ENCODE data around the gene EEF1A2. TPM values are rescaled to one million over a fixed set of nuclear protein-coding genes. Genes with fewer than 3 reads are reported as not detected.
"Not testable (repeated sequence)": the region's sequence is repeated elsewhere in the genome, so short reads cannot be mapped to it uniquely, and the experiment has no call there.

EEF1A2 gene
- total RNA-seq, 2 experiments from 2014 or later, result 0.26 TPM; not detected in 1

DNA sequence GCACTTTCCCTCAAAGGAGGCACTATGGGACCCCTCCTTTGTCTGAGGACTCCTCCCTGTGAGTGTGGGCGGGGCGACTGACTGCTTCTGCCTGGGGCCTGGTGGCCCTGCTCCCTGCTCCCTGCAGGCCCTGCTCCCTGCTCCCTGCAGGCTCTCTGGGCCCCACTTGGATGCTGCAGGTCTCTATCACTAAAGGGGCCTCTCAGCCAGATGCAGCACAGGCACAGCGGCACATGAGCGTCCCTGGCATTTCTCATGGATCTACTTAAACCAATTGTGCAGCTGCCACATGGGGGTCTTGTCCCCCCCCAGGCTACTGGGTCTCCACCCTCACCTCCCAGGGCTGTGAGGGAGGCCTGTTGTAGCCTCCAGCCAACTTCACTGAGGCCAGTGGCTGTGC lies 7.8 kb downstream of the EEF1A2 start:
- POLR2A ChIA-PET, result no interaction called here
- ATAC-seq (ENCODE audit: low read depth), result no peak
- no peak for DNase-seq
- Mint-ChIP-seq H3K27ac (no peak overlapping the region), H3K9me3 (peaks cover 3% of the 10 kb centered on the region), H3K27me3 (peaks cover 8% of the 10 kb centered on the region), H3K4me3 (no peak overlapping the region), H3K36me3 (no peaks in the 10 kb centered on the region), H3K4me1 (no peaks in the 10 kb centered on the region)

DNA sequence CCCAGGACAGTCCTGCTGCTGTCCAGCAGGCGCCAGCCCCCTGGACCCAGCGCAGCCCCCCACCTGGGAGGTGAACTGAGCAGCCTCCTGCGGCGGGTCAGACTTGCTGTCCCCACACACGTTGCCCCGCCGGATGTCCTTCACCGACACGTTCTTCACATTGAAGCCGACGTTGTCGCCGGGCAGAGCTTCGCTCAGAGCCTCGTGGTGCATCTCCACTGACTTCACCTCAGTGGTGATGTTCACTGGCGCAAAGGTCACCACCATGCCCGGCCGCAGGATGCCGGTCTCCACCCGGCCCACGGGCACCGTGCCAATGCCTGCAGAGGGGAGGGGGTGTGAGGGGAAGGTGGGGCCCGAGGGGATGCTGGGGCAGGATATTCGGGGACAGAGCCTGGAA lies 8.5 kb downstream of the EEF1A2 start:
- ATAC-seq (ENCODE audit: low read depth), result no peak
- H3K36me3 Mint-ChIP-seq, result no peaks in the 10 kb centered on the region
- DNase-seq, result no peak
- H3K9me3 Mint-ChIP-seq, result peaks cover 3% of the 10 kb centered on the region
- POLR2A ChIA-PET, result no interaction called here
- no peak overlapping the region for H3K4me3 Mint-ChIP-seq
- no peak overlapping the region for H3K27ac Mint-ChIP-seq
- no peaks in the 10 kb centered on the region for H3K4me1 Mint-ChIP-seq
- H3K27me3 Mint-ChIP-seq, result peaks cover 7% of the 10 kb centered on the region

DNA sequence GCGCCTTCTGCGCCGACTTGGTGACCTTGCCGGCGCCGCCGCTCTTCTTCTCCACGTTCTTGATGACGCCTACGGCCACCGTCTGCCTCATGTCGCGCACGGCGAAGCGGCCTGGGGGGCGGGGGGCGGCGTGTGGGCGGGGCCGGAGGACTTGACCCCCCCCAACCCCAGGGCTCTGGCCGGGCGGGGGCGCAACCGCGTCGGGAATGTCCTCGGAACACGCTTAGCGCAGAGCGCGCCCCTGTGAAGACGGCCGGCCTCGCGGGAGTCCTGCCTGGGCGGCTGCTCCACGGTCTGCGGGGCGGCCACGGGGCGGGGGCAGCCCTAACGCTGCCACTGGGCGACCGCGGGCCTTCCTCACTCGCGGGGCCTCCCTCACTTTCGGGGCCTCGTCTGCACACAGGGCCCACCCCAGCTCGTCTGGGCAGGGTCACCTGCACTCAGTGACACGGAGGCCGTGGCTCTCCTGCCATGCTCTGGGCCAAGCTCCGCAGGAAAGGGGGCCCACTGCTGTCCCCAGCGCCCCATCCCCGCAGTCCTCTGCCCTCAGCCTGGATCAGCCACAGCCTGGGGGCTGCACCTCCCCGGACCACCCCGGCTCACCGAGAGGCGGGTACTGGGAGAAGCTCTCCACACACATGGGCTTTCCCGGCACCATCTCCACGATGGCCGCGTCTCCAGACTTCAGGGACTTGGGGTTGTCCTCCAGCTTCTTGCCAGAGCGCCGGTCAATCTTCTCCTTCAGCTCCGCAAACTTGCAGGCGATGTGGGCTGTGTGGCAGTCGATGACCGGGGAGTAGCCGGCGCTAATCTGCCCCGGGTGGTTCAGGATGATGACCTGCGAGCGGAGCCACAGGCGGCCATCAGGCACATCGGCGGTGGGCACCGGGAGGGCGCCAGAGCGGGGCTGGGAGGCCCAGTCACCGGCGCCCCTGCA lies 10.3 kb downstream of the EEF1A2 start:
- Mint-ChIP-seq H3K4me1 (no peaks in the 10 kb centered on the region), H3K27ac (no peak overlapping the region), H3K36me3 (no peaks in the 10 kb centered on the region), H3K9me3 (peaks cover 3% of the 10 kb centered on the region), H3K4me3 (no peak overlapping the region), H3K27me3 (peaks cover 11% of the 10 kb centered on the region)
- POLR2A ChIA-PET, result no interaction called here
- no peak for ATAC-seq (ENCODE audit: low read depth)
- DNase-seq, result no peak

DNA sequence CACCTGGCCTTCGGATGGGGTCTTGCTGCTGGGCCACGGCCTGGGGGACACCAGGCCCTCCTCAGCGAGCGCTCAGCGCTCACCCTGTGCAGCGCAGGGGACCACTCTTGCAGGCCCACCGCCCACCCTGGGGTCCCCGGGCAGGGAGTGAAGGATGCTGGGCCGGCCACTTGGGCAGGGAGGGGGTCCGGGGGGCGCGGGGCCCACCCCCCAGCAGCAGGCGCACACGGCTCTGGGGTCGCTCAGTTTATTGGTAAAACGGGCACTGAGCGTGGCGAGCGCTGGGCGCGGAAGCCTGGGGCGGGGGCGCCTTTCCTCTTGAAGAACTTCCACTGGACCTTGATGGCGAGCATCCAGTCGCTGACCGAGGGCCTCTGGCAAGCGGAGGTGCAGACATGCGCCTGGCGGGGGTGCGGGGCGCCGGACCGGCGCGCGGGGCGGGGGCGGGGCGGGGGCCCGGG lies 11.1 kb downstream of the EEF1A2 start:
- POLR2A ChIA-PET, result no interaction called here
- no peak overlapping the region for H3K27ac Mint-ChIP-seq
- peaks cover 3% of the 10 kb centered on the region for H3K9me3 Mint-ChIP-seq
- no peaks in the 10 kb centered on the region for H3K36me3 Mint-ChIP-seq
- peaks cover 2% of the 10 kb centered on the region for H3K4me1 Mint-ChIP-seq
- H3K4me3 Mint-ChIP-seq, result no peak overlapping the region
- H3K27me3 Mint-ChIP-seq, result peaks cover 11% of the 10 kb centered on the region
- DNase-seq (no peak), ATAC-seq (ENCODE audit: low read depth) (no peak)

DNA sequence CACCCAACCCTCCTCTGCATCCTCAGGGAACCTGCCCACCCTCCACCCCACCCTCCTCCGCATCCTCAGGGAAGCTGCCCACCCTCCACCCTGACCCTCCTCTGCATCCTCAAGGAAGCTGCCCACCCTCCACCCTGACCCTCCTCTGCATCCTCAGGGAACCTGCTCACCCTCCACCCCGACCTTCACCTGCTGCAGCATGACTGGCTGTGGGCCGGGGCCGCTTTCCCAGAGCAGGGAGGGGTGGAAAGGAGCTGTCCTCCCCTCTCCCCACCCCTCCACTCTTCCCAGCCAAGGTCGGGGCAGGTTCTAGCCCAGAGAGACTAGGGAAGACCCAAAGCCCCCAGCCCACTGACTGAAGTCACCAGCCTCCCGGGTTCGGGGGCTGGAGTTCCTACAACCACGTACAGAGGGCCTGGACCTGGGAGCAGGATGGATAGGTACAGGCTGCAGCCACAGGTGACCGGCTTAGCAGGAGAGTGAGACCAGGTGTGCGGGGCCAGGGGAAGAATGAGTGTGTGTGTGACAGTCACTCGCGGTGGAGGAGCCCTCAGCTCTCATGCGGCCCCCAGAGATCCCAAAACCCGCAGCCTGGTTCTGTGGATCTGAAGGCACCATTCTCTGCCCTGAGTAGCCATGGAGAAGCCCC lies 11.6 kb downstream of the EEF1A2 start:
- ATAC-seq (ENCODE audit: low read depth) (no peak), DNase-seq (no peak)
- no peak overlapping the region for H3K4me3 Mint-ChIP-seq
- H3K4me1 Mint-ChIP-seq, result peaks cover 2% of the 10 kb centered on the region
- no peaks in the 10 kb centered on the region for H3K36me3 Mint-ChIP-seq
- POLR2A ChIA-PET, result no interaction called here
- H3K27me3 Mint-ChIP-seq, result peaks cover 13% of the 10 kb centered on the region
- H3K9me3 Mint-ChIP-seq, result peaks cover 2% of the 10 kb centered on the region
- H3K27ac Mint-ChIP-seq, result no peak overlapping the region

DNA sequence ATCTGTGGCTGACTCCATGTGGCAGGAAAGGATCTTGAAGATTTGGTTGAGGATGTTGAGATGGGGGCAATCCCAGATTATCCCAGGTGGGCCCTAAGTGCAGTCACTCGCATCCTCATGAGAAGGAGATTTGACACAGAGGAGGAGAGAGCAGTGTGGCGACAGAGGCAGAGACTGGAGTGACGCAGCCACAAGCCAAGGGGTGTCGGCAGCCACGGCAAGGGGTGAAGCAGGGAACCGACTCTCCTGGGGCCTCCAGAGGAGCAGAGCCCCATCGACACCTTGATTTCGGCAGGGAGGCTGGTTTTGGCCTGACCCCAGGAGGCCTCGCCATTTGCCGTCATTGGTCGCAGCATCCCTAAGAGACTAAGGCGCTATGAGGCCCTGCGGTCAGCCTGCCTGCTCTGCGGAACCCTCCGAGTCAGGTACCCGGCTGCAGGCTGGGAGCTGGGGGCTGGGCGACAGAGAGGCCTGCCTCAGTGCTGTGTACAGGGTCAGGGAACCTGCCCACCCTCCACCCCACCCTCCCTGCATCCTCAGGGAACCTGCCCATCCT lies 12.5 kb downstream of the EEF1A2 start:
- ATAC-seq (ENCODE audit: low read depth) (no peak), DNase-seq (no peak)
- no peak overlapping the region for H3K4me3 Mint-ChIP-seq
- no peaks in the 10 kb centered on the region for H3K36me3 Mint-ChIP-seq
- H3K27me3 Mint-ChIP-seq, result peaks cover 15% of the 10 kb centered on the region
- POLR2A ChIA-PET, result no interaction called here
- peaks cover 2% of the 10 kb centered on the region for H3K4me1 Mint-ChIP-seq
- no peaks in the 10 kb centered on the region for H3K9me3 Mint-ChIP-seq
- no peak overlapping the region for H3K27ac Mint-ChIP-seq

DNA sequence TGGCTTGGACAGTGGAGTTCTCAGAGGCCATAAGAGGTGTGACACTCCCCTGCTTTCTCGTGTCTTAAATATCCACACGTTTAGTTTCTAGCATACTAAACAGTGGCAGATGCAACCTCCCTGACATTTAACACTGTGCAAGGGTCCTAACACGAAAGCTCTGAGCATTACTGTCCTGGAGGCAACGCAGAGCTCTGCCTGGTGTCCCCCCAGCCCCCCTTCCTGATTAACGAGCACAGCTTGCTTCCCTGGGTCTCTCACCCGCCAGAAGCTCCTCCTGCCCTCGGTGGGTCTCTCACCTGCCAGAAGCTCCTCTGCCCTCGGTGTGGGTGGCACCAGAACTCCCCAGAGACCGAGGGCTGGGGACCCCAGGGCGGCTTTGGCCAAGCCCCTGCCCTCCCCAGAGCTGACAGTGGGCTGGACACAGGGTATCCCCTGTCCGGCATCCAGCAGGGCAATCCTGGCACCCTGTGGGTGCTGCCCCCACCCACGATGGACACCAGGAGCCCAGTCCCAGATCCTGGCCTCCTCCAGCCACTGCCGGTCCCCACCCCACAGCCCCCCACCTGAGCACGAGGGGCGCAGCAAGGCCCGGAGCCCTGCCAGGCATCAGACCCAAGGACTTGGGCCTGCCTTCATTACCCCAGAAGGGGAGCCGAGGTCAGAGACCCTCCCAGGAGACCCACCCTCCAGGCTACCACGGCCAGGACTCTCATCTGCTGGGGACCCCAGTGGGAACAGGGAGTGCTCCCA lies 14.1 kb downstream of the EEF1A2 start:
- no peak overlapping the region for H3K27ac Mint-ChIP-seq

DNA sequence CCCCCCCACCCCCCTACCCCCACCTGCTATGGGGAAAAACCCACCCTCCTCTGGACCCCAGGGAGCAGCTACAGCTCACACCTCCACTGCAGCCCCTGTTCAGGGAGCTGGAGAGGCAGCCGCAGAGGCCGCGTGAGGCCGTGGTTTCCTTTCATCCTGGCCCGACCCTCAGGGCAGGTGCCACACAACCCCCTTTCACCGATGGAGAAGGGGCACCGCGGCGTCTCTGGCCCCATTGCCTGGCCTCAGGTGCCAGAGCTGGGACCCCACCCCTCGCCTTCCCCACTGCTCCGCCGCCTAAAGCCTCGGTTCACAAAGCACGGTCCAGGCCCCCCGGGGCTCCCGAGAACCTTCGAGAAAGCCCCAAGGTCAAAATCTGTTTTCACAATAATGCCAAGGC lies 14.6 kb downstream of the EEF1A2 start:
- Mint-ChIP-seq H3K27ac (no peak overlapping the region), H3K27me3 (peaks cover 12% of the 10 kb centered on the region), H3K4me3 (no peak overlapping the region), H3K4me1 (peaks cover 2% of the 10 kb centered on the region), H3K36me3 (no peaks in the 10 kb centered on the region), H3K9me3 (no peaks in the 10 kb centered on the region)
- DNase-seq (no peak), ATAC-seq (ENCODE audit: low read depth) (no peak)
- POLR2A ChIA-PET, result interaction anchor here (1.0 kb wide), 1 partner anchor 37 kb away, joined by 4 read pairs; the partner anchor contains the start of gene PPDPF

More for the DNA sequence above, 14.1 kb downstream of the EEF1A2 start:
- Mint-ChIP-seq H3K27me3 (peaks cover 18% of the 10 kb centered on the region), H3K9me3 (no peaks in the 10 kb centered on the region), H3K36me3 (no peaks in the 10 kb centered on the region), H3K4me1 (peaks cover 2% of the 10 kb centered on the region), H3K4me3 (no peak overlapping the region)
- DNase-seq (no peak), ATAC-seq (ENCODE audit: low read depth) (no peak)
- POLR2A ChIA-PET, result interaction anchor here (1.0 kb wide), 1 partner anchor 36 kb away, joined by 4 read pairs; the partner anchor contains the start of gene PPDPF

DNA sequence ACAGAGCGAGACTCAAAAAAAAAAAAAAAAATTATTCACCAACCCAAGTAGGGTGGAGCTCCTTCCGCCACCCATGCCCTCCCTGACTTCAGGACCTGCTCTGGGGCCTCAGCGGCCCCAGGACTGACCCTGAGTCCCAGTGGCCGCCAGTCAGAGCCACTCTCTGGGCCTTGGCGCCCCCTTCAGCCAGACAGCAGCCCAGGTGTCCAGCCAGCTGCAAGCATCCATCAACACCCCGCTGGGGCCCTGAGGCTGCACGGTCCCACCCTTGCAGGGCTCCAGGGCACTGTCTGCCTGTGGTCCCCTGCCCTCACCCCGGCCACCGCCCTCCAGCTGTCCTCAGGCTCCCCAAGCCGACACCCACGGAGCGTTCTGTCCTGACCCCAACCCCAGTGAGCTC lies 15.0 kb downstream of the EEF1A2 start:
- H3K4me1 Mint-ChIP-seq, result peaks cover 2% of the 10 kb centered on the region
- H3K27me3 Mint-ChIP-seq, result peaks cover 10% of the 10 kb centered on the region
- H3K27ac Mint-ChIP-seq, result no peak overlapping the region
- ATAC-seq (ENCODE audit: low read depth) (no peak), DNase-seq (no peak)
- H3K36me3 Mint-ChIP-seq, result no peaks in the 10 kb centered on the region
- H3K9me3 Mint-ChIP-seq, result no peaks in the 10 kb centered on the region
- H3K4me3 Mint-ChIP-seq, result no peak overlapping the region
- POLR2A ChIA-PET, result no interaction called here

DNA sequence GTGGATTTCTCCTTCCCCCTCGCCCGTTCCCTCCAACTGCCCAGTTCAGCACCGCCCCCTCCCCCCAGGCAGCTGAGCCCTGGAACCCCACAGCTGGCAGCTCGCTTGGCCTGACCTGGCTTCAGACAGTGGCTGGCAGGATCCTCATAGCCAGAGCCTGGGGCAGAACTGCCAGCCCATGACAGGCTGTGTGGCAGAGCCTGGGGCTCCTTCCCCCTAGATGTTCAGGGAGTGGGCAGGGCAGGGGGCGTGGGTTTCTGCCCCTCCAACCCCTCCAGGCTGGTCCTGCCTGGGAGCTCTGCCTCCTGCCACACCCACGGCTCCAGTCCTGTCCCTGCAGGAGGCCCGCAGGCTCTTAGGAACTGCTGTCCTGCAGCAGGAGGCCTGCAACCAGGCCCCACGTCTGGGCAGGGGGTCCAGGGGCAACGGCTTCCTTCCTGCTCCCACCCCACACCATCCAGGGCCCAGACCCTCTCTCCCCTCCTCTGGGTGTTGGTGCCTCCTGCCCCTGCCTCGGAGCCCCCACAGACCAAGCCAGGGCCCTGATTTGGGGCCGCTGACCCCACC lies 16.8 kb downstream of the EEF1A2 start:
- POLR2A ChIA-PET, result no interaction called here
- Mint-ChIP-seq H3K27ac (no peak overlapping the region), H3K4me3 (no peak overlapping the region), H3K9me3 (no peaks in the 10 kb centered on the region), H3K27me3 (peaks cover 14% of the 10 kb centered on the region), H3K36me3 (no peaks in the 10 kb centered on the region), H3K4me1 (peaks cover 2% of the 10 kb centered on the region)
- DNase-seq (no peak), ATAC-seq (ENCODE audit: low read depth) (no peak)

DNA sequence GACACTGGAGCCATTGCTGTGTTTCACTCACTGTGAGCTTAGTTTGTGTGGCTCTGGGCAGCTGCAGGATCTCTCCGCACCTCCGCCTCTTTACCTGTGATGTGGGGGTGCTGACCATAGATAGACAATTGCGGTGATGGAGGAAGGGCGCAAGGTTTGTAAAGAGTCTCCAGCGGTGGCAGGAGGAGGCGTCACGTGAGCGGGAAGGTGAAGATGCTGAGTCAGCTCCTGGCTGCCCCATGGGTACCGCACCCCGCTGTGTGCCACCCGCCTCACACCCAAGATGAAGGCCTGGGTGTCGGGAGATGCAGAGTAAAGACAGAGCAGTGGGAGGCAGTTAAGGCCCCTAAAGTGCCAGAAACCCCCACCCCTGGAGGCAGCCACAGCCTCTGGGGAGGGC lies 17.4 kb downstream of the EEF1A2 start:
- Mint-ChIP-seq H3K9me3 (no peaks in the 10 kb centered on the region), H3K4me1 (peaks cover 2% of the 10 kb centered on the region), H3K27ac (no peak overlapping the region), H3K4me3 (no peak overlapping the region), H3K27me3 (peaks cover 16% of the 10 kb centered on the region), H3K36me3 (no peaks in the 10 kb centered on the region)
- ATAC-seq (ENCODE audit: low read depth) (no peak), DNase-seq (no peak)
- POLR2A ChIA-PET, result no interaction called here

DNA sequence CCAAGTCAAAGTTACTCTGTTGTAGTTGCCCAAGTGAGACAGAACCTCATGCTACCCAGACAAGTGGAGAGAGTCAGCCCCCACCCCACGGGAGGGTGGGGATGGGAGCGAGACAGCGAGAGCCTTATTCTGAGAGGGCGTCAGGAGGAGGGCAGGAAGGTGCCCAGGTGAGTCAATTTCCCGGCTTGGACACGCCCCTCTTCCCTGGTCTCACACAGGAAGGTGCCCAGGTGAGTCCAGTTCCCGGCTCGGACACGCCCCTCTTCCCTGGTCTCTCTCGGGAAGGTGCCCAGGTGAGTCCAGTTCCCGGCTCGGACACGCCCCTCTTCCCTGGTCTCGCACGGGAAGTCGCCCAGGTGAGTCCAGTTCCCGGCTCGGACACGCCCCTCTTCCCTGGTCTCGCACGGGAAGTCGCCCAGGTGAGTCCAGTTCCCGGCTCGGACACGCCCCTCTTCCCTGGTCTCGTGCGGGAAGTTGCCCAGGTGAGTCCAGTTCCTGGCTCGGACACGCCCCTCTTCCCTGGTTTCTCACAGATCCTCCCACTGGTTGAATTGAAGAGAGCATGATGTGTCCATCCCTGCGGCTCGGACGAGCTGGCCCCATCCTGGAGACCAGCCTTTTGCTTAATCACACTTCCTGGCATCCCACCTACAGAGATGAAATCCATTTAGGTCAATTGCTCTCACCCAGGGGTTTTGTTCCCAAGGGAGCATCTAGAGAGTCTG lies 19.0 kb downstream of the EEF1A2 start:
- H3K27me3 Mint-ChIP-seq, result peaks cover 28% of the 10 kb centered on the region
- H3K36me3 Mint-ChIP-seq; POLR2A ChIA-PET; DNase-seq; H3K4me1 Mint-ChIP-seq; H3K9me3 Mint-ChIP-seq; H3K4me3 Mint-ChIP-seq; H3K27ac Mint-ChIP-seq; ATAC-seq (ENCODE audit: low read depth): not testable (repeated sequence)

Measured in activated naive CD8-positive, alpha-beta T cell treated with anti-CD3 and anti-CD28 coated beads, Interleukin-2, amount 10 ng/mL, durations not matched to agents 7 days and 5 days (primary cell).